Panc1 (cell line): ENCODE data around the gene OLFML1.

Source experiments
- CTCF ChIP-seq: fragments of 450-650 bp; IDR thresholded peaks from 2 replicates; pipeline ENCODE4 v1.5.1; 2017; ENCODE audit warnings: mild to moderate bottlenecking
- POLR2AphosphoS5 ChIP-seq: IDR thresholded peaks from 2 replicates; pipeline ENCODE4 v1.6.1; 2012; ENCODE audit warnings: mild to moderate bottlenecking, low read depth, low read length, moderate library complexity
- REST ChIP-seq, 2 experiments: IDR thresholded peaks; 2 replicates each; pipeline ENCODE4 v1.6.1; 2011 to 2012; ENCODE audit warnings: low read depth in 2 of 2, control low read depth in 1 of 2, low read length in 1 of 2, mild to moderate bottlenecking in 1 of 2, moderate library complexity in 1 of 2; ENCODE audit not compliant: insufficient read depth in 1 of 2
- SIN3A ChIP-seq: IDR thresholded peaks from 2 replicates; pipeline ENCODE4 v1.6.1; 2012; ENCODE audit warnings: low read depth, mild to moderate bottlenecking, low read length, moderate library complexity, borderline replicate concordance; ENCODE audit not compliant: insufficient read depth

GRCh38 chr11:7530013-7530640 lies 44.8 kb downstream of the OLFML1 start:
- TF ChIP-seq REST (IDR thresholded peaks at IDR 0.05; ENCODE audit: insufficient read depth in 1 of 2, low read depth in 2 of 2, low read length in 1 of 2) (no peak), SIN3A (no peak), CTCF (no peak), POLR2AphosphoS5 (no peak)
